Measurements from ENCODE around the gene PTMS.

Gene PTMS

DNA sequence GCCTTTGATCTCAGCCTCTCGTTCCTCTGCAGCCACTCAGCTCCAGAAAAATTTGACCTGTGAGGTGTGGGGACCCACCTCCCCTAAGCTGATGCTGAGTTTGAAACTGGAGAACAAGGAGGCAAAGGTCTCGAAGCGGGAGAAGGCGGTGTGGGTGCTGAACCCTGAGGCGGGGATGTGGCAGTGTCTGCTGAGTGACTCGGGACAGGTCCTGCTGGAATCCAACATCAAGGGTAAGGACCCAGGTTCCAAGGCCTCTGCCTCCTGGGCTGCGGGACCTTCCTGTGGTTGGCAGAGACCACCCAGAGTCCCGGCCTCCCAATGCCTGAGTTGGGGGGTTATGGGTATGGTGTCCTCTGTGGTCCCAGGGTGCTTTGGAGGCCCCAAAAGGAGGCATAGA lies 50.9 kb downstream of the PTMS start:
- ChIA-PET CTCF (interaction anchor here (0.6 kb wide), 1 partner anchor 16 kb away, joined by 3 read pairs; no protein-coding TSS in a partner anchor), POLR2A (ENCODE audit: low non-redundant PET) (no interaction called here)
- H3K27ac ChIP-seq: no peak overlapping the region
- TF ChIP-seq, protein P1, sequence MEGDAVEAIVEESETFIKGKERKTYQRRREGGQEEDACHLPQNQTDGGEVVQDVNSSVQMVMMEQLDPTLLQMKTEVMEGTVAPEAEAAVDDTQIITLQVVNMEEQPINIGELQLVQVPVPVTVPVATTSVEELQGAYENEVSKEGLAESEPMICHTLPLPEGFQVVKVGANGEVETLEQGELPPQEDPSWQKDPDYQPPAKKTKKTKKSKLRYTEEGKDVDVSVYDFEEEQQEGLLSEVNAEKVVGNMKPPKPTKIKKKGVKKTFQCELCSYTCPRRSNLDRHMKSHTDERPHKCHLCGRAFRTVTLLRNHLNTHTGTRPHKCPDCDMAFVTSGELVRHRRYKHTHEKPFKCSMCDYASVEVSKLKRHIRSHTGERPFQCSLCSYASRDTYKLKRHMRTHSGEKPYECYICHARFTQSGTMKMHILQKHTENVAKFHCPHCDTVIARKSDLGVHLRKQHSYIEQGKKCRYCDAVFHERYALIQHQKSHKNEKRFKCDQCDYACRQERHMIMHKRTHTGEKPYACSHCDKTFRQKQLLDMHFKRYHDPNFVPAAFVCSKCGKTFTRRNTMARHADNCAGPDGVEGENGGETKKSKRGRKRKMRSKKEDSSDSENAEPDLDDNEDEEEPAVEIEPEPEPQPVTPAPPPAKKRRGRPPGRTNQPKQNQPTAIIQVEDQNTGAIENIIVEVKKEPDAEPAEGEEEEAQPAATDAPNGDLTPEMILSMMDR (conservative IDR thresholded peaks at IDR 0.05; ENCODE audit: low read depth): no peak
- no peak for DNase-seq (ENCODE audit: low spot score)

DNA sequence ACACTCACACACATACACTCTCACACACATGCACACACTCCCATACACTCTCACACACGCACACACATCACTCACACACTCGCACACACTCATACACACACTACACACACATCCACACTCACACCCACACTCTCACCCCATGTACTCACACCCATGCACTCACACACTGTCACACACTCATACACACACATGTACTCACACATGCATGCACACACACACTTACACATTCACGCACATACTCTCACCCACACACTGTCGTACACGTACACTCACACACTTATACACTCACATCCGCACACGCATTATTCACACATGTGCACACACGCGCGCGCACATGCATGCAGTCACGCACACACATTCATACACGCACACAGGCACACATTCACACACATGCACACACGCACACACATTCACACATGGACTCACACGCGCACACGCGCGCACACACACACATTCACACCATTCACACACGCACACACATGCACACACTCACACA lies 51.5 kb downstream of the PTMS start:
- H3K27ac ChIP-seq: no peak overlapping the region
- DNase-seq (ENCODE audit: low spot score): no peak
- TF ChIP-seq, protein P1 (conservative IDR thresholded peaks at IDR 0.05; ENCODE audit: low read depth): no peak
- ChIA-PET CTCF (no interaction called here), POLR2A (ENCODE audit: low non-redundant PET) (no interaction called here)

DNA sequence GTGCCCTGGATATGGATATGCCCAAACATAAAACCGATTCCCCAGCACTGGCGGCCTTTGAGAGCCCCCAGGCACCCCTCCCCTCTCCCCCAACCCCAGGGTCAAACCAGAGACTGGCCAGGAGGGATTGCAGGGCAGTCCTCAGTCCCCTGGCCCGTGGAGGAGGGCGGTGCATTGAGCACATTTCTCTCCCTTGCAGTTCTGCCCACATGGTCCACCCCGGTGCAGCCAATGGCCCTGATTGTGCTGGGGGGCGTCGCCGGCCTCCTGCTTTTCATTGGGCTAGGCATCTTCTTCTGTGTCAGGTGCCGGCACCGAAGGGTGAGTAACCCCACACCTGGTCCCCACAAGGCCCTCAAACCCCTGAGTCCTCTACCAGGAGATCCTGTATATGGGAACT lies 52.1 kb downstream of the PTMS start:
- ChIA-PET CTCF (interaction anchor here (0.6 kb wide), 1 partner anchor 15 kb away, joined by 3 read pairs; no protein-coding TSS in a partner anchor), POLR2A (ENCODE audit: low non-redundant PET) (no interaction called here)
- TF ChIP-seq, protein P1 (conservative IDR thresholded peaks at IDR 0.05; ENCODE audit: low read depth): no peak
- DNase-seq (ENCODE audit: low spot score): no peak
- no peak overlapping the region for H3K27ac ChIP-seq

DNA sequence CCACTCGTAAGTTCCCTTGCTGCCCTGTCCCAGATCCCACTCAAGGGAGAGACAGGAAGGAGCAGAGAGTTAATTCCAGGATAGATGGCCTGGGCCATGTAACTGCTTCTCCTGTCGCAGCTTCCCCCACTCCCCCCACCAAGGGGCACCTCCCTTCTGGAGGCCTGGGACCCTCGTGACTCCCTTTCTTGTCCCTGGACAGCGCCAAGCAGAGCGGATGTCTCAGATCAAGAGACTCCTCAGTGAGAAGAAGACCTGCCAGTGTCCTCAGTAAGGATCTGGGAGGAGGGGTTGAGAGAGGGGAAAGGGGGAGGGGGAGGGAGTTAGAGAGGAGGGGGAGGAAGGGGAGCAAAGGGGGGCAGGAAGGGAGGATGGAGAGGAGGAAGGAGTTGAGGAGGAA lies 52.5 kb downstream of the PTMS start:
- no peak overlapping the region for H3K27ac ChIP-seq
- ChIA-PET POLR2A (ENCODE audit: low non-redundant PET) (no interaction called here), CTCF (interaction anchor here (0.6 kb wide), 1 partner anchor 15 kb away, joined by 3 read pairs; no protein-coding TSS in a partner anchor)
- TF ChIP-seq, protein P1 (conservative IDR thresholded peaks at IDR 0.05; ENCODE audit: low read depth): no peak
- no peak for DNase-seq (ENCODE audit: low spot score)

DNA sequence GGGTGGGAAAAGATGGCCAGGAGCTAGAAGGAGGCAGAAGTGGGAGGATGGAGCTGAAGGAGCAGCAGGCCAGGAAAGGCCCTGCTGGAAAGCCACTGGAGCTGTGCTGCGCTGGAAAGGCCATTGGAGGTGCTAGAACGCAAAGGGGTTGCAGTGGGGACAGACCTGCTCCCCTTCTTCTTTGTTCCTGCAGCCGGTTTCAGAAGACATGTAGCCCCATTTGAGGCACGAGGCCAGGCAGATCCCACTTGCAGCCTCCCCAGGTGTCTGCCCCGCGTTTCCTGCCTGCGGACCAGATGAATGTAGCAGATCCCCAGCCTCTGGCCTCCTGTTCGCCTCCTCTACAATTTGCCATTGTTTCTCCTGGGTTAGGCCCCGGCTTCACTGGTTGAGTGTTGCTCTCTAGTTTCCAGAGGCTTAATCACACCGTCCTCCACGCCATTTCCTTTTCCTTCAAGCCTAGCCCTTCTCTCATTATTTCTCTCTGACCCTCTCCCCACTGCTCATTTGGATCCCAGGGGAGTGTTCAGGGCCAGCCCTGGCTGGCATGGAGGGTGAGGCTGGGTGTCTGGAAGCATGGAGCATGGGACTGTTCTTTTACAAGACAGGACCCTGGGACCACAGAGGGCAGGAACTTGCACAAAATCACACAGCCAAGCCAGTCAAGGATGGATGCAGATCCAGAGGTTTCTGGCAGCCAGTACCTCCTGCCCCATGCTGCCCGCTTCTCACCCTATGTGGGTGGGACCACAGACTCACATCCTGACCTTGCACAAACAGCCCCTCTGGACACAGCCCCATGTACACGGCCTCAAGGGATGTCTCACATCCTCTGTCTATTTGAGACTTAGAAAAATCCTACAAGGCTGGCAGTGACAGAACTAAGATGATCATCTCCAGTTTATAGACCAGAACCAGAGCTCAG lies 53.2 kb downstream of the PTMS start:
- no peak overlapping the region for H3K27ac ChIP-seq
- DNase-seq (ENCODE audit: low spot score): no peak
- ChIA-PET POLR2A (ENCODE audit: low non-redundant PET) (no interaction called here), CTCF (no interaction called here)
- TF ChIP-seq, protein P1 (conservative IDR thresholded peaks at IDR 0.05; ENCODE audit: low read depth): no peak

DNA sequence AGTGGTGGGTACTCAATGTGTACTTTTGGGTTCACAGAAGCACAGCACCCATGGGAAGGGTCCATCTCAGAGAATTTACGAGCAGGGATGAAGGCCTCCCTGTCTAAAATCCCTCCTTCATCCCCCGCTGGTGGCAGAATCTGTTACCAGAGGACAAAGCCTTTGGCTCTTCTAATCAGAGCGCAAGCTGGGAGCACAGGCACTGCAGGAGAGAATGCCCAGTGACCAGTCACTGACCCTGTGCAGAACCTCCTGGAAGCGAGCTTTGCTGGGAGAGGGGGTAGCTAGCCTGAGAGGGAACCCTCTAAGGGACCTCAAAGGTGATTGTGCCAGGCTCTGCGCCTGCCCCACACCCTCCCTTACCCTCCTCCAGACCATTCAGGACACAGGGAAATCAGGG lies 54.0 kb downstream of the PTMS start:
- DNase-seq (ENCODE audit: low spot score): no peak
- POLR2A ChIA-PET (ENCODE audit: low non-redundant PET): no interaction called here
- CTCF ChIA-PET: no interaction called here
- no peak overlapping the region for H3K27ac ChIP-seq
- TF ChIP-seq, protein P1 (conservative IDR thresholded peaks at IDR 0.05; ENCODE audit: low read depth): no peak
